ENCODE data around the gene HECA. TPM values are rescaled to one million over a fixed set of nuclear protein-coding genes. Genes with fewer than 3 reads are reported as not detected.
A peak's percentile ranks its signal among the peaks of the same experiment; 100 is the strongest.

HECA gene
- total and polyA plus RNA-seq, 2 donors (not counting 1 experiment from before 2014, with no cell fraction given): 13.0 to 26.6 TPM

DNA sequence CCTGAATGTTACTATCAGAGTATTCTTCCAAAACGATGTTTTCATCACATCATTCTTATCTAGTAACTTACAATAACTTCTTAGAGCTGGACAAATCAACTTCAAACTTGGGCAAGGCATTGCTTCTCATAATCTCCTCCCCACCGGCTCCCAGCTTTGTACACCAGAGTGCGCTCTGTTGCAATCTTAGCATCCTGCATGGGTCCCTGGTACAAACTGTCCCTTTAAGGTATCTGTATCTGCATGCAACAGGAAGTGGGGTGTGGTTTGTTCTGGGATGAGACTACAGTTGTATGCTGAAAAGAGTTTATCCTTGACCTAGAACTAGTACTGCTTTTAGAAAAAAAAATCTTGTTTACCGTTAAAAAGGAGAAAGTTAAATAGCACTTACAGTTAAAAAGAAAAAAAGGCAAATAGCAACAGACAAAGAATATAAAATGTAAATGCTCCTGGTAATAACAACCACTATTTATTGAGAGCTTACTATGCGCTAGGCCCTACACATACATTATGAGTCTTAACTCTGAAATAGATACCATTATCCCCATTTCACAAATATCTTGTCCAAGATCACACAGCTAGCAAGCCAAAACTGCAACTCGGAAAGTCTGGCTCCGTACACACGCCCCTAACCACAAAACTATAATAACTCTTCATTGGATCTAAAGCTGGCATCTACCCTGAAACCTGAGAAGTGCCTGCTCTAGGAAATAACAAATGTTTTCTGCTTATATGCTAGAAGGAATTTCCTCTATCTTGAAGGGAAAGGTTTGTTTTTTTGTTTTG, 9.8 kb upstream of the HECA start:
- Histone ChIP-seq H3K27ac (ENCODE audit: insufficient read depth, low read length) (no peak overlapping the region), H2AFZ (ENCODE audit: low read length) (no peak overlapping the region), H3K36me3 (ENCODE audit: control insufficient read depth, insufficient read depth, low read length) (no peaks in the 10 kb centered on the region), H3K27me3 (ENCODE audit: control insufficient read depth, insufficient read depth, low read length) (no peaks in the 10 kb centered on the region), H3K4me3 (replicated peaks in 1 of 4; ENCODE audit: control extremely low read depth in 1 of 4, insufficient read depth in 1 of 4, low read depth in 3 of 4, low read length in 4 of 4) (no peak overlapping the region), H3K4me2 (ENCODE audit: extremely low read depth, insufficient read depth, low read length) (no peak overlapping the region), H3K79me2 (ENCODE audit: control insufficient read depth, insufficient read depth, low read length) (no peaks in the 10 kb centered on the region), H4K20me1 (ENCODE audit: control insufficient read depth, extremely low read depth, insufficient read depth, low read length) (no peaks in the 10 kb centered on the region), H3K4me1 (ENCODE audit: control insufficient read depth, extremely low read depth, insufficient read depth, low read length) (no peaks in the 10 kb centered on the region), H3K9ac (ENCODE audit: insufficient read depth, low read length) (no peak overlapping the region), H3K9me3 (ENCODE audit: control insufficient read depth, insufficient read depth, low read depth, low read length) (no peaks in the 10 kb centered on the region)
- no peak for TF ChIP-seq EZH2 (IDR thresholded peaks at IDR 0.05; ENCODE audit: low read length, missing control alignments)
- TF ChIP-seq, protein P1, sequence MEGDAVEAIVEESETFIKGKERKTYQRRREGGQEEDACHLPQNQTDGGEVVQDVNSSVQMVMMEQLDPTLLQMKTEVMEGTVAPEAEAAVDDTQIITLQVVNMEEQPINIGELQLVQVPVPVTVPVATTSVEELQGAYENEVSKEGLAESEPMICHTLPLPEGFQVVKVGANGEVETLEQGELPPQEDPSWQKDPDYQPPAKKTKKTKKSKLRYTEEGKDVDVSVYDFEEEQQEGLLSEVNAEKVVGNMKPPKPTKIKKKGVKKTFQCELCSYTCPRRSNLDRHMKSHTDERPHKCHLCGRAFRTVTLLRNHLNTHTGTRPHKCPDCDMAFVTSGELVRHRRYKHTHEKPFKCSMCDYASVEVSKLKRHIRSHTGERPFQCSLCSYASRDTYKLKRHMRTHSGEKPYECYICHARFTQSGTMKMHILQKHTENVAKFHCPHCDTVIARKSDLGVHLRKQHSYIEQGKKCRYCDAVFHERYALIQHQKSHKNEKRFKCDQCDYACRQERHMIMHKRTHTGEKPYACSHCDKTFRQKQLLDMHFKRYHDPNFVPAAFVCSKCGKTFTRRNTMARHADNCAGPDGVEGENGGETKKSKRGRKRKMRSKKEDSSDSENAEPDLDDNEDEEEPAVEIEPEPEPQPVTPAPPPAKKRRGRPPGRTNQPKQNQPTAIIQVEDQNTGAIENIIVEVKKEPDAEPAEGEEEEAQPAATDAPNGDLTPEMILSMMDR (conservative IDR thresholded peaks at IDR 0.05 in 1 of 2, IDR thresholded peaks at IDR 0.05 in 1 of 2; ENCODE audit: low read depth in 1 of 2, low read length in 2 of 2): peak; percentile 25 to 48
- DNase-seq (ENCODE audit: low read depth in 2 of 2): peak; percentile 56 to 74

DNA sequence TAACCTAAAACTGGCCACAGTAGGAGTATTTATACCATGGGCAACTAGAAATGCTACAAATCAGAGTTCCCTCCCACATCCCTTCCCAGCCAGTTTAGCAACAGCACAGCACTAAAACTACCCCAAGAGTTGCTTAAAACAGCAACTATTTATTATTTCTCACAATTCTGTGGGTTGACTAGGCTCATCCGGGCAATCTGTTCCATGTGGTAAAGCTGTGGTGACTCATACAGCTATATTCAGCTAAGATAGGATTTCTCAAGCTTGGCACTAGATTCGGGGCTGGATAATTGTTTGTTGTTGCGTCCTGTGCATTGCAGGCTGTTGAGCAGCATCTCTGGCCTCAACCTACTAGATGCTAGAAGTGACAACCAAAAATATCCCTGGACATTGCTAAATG, 8.6 kb upstream of the HECA start:
- H3K27me3 ChIP-seq (ENCODE audit: control insufficient read depth, insufficient read depth, low read length): no peaks in the 10 kb centered on the region
- H3K4me2 ChIP-seq (ENCODE audit: extremely low read depth, insufficient read depth, low read length): no peak overlapping the region
- H3K9me3 ChIP-seq (ENCODE audit: control insufficient read depth, insufficient read depth, low read depth, low read length): no peaks in the 10 kb centered on the region
- TF ChIP-seq EZH2 (IDR thresholded peaks at IDR 0.05; ENCODE audit: low read length, missing control alignments): no peak
- TF ChIP-seq, protein P1 (conservative IDR thresholded peaks at IDR 0.05 in 1 of 2, IDR thresholded peaks at IDR 0.05 in 1 of 2; ENCODE audit: low read depth in 1 of 2, low read length in 2 of 2): no peak
- no peaks in the 10 kb centered on the region for H3K4me1 ChIP-seq (ENCODE audit: control insufficient read depth, extremely low read depth, insufficient read depth, low read length)
- DNase-seq (ENCODE audit: low read depth in 2 of 2): peak; percentile 83 to 89
- H3K79me2 ChIP-seq (ENCODE audit: control insufficient read depth, insufficient read depth, low read length): no peaks in the 10 kb centered on the region
- no peak overlapping the region for H2AFZ ChIP-seq (ENCODE audit: low read length)
- H3K36me3 ChIP-seq (ENCODE audit: control insufficient read depth, insufficient read depth, low read length): no peaks in the 10 kb centered on the region
- H3K4me3 ChIP-seq (replicated peaks in 1 of 4; ENCODE audit: control extremely low read depth in 1 of 4, insufficient read depth in 1 of 4, low read depth in 3 of 4, low read length in 4 of 4): no peak overlapping the region
- H4K20me1 ChIP-seq (ENCODE audit: control insufficient read depth, extremely low read depth, insufficient read depth, low read length): no peaks in the 10 kb centered on the region
- H3K9ac ChIP-seq (ENCODE audit: insufficient read depth, low read length): no peak overlapping the region
- H3K27ac ChIP-seq (ENCODE audit: insufficient read depth, low read length): no peak overlapping the region

DNA sequence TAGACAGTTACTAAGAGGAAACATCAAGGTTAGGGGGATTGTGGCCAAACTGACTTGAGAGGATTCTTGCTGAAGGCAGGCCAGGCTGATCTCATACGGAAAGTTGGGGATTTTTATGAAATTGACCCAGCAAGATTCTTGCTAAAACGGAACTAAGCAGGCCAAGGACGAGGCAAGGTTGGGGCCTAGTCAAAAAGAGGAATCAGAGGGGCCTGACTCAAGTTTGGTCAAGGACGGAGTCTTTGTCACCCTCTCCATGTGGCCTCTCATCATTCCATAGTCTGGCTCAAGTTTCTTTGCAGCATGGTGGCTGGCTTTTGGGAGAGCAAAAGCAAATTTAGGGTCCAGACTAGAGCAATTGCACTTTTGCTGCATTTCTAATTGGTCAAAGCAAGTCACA, 7.9 kb upstream of the HECA start:
- no peak overlapping the region for H3K4me3 ChIP-seq (replicated peaks in 1 of 4; ENCODE audit: control extremely low read depth in 1 of 4, insufficient read depth in 1 of 4, low read depth in 3 of 4, low read length in 4 of 4)
- TF ChIP-seq, protein P1 (conservative IDR thresholded peaks at IDR 0.05 in 1 of 2, IDR thresholded peaks at IDR 0.05 in 1 of 2; ENCODE audit: low read depth in 1 of 2, low read length in 2 of 2): no peak
- TF ChIP-seq EZH2 (IDR thresholded peaks at IDR 0.05; ENCODE audit: low read length, missing control alignments): no peak
- no peak overlapping the region for H2AFZ ChIP-seq (ENCODE audit: low read length)

More for the DNA sequence above, 7.9 kb upstream of the HECA start:
- Histone ChIP-seq H3K4me2 (ENCODE audit: extremely low read depth, insufficient read depth, low read length) (no peak overlapping the region), H3K9me3 (ENCODE audit: control insufficient read depth, insufficient read depth, low read depth, low read length) (no peaks in the 10 kb centered on the region), H4K20me1 (ENCODE audit: control insufficient read depth, extremely low read depth, insufficient read depth, low read length) (no peaks in the 10 kb centered on the region), H3K79me2 (ENCODE audit: control insufficient read depth, insufficient read depth, low read length) (no peaks in the 10 kb centered on the region), H3K4me1 (ENCODE audit: control insufficient read depth, extremely low read depth, insufficient read depth, low read length) (no peaks in the 10 kb centered on the region), H3K9ac (ENCODE audit: insufficient read depth, low read length) (no peak overlapping the region), H3K27ac (ENCODE audit: insufficient read depth, low read length) (no peak overlapping the region), H3K27me3 (ENCODE audit: control insufficient read depth, insufficient read depth, low read length) (no peaks in the 10 kb centered on the region), H3K36me3 (ENCODE audit: control insufficient read depth, insufficient read depth, low read length) (no peaks in the 10 kb centered on the region)
- DNase-seq (ENCODE audit: low read depth in 2 of 2): no peak
